Motor neuron (in vitro differentiated cells): Measurements from ENCODE around the gene UBA1. TPM values are rescaled to one million over a fixed set of nuclear protein-coding genes. Genes with fewer than 3 reads are reported as not detected.
A peak's percentile ranks its signal among the peaks of the same experiment; 100 is the strongest.

Experiments used
- ATAC-seq, 8 experiments: fragments of 200-7000 bp; cut with Tn5 transposase; replicated peaks in 6 of 8; 2 replicates each; pipeline ENCODE4 v1.8.0; 2021; ENCODE audit warnings: mild to moderate bottlenecking in 8 of 8, moderate library complexity in 8 of 8
- H3K27ac ChIP-seq, 2 donors: fragments of 250-450 bp; sonication (Bioruptor Pico); 2 replicates each; pipeline ENCODE4 v1.9.0; 2021; ENCODE audit warnings: antibody characterized with exemption in 2 of 2, mild to moderate bottlenecking in 2 of 2, moderate library complexity in 1 of 2
- H3K4me1 ChIP-seq, 2 donors: fragments of 250-450 bp; sonication (Bioruptor Pico); replicated peaks in 1 of 2; 2 replicates each; pipeline ENCODE4 v1.6.1; 2021; ENCODE audit warnings: antibody characterized with exemption in 2 of 2, mild to moderate bottlenecking in 2 of 2, moderate library complexity in 1 of 2
- H3K4me3 ChIP-seq, 5 donors: fragments of 250-450 bp; sonication (Bioruptor Pico); 2 replicates each; pipeline ENCODE4 v1.9.0; 2021; ENCODE audit warnings: antibody characterized with exemption in 5 of 5, mild to moderate bottlenecking in 5 of 5, moderate library complexity in 4 of 5
- WGBS, 10 experiments: fragments of 450-650 bp; shearing (Covaris generic); methylation state at CpG; one replicate each; pipeline ENCODE4 v1.0.0; 2022; 5-methylcytosine and 5-hydroxymethylcytosine counted together
- in situ Hi-C, 9 experiments: fragments of 400-800 bp; cut with MboI; loops; one replicate each; pipeline ENCODE4 v1.15.0; 2021; ENCODE audit warnings: low sequenced_read_pairs in 9 of 9, low pct_unique_long_range_greater_than_20kb in 2 of 9; ENCODE audit not compliant: unreplicated experiment in 9 of 9
- total RNA-seq, 8 experiments: library from RNA; unstranded; fragments of 300-600 nt; gene quantifications; 2 replicates each; pipeline versions ENCODE4 v1.2.3 to v1.2.4, GENCODE V29; 2022

Gene UBA1
- total RNA-seq = 100 to 1,000 TPM; 134 to 421 (median 190) TPM

- WGBS, 10 experiments = 0 to 11% (median 4%) methylated on average over 2 to 9 of the region's 50 CpGs; no CpG with 5 or more reads in 6 of the 10 experiments
- H3K4me1 ChIP-seq = peaks cover 25 to 26% of the 10 kb centered on the region in 2 donors
- in situ Hi-C loops = loop anchor here in 2 of 9 experiments (25.0 kb wide), 1 partner anchor 319 kb away; no protein-coding TSS in a partner anchor
Measured at GRCh38 chrX:47193475-47194193, at the start of gene UBA1. Gene UBA1, plus strand, starts transcription at chrX:47193829. Its CDS starts 4,974 bp downstream, at chrX:47198803.

GRCh38 chrX:47143894-47144625 lies 49.6 kb upstream of the UBA1 start:
- Histone ChIP-seq H3K27ac (peak overlapping the region; percentile 97 to 99), H3K4me1 (peaks cover 0 to 5% of the 10 kb centered on the region in 2 donors), H3K4me3 (peak overlapping the region; percentile 70 to 99 (median 94))
- WGBS, 10 experiments = 0 to 32% (median 18%) methylated on average over 2 to 16 of the region's 46 CpGs; no CpG with 5 or more reads in 6 of the 10 experiments
- ATAC-seq = peak in 5 of 8 experiments; percentile 0 to 5 (median 2)
- in situ Hi-C loops = no loop called here

More at GRCh38 chrX:47193475-47194193, at the start of gene UBA1:
- H3K27ac ChIP-seq = peak within 1 kb of the TSS; percentile 94 to 98
- peak; percentile 38 to 83 (median 77) for ATAC-seq
- peak within 1 kb of the TSS; percentile 75 to 95 (median 80) for H3K4me3 ChIP-seq

- Histone ChIP-seq H3K27ac (peak within 1 kb of the TSS; percentile 97 to 99), H3K4me3 (peak within 1 kb of the TSS; percentile 70 to 99 (median 94)), H3K4me1 (peaks cover 0 to 5% of the 10 kb centered on the region in 2 donors)
- ATAC-seq = peak; percentile 91 to 98 (median 96)
- WGBS, 10 experiments = 0 to 37% (median 0%) methylated on average over 3 to 13 of the region's 54 CpGs; no CpG with 5 or more reads in 6 of the 10 experiments
- in situ Hi-C loops = no loop called here
Measured at GRCh38 chrX:47144626-47145394, 48.8 kb upstream of the UBA1 start, which contains the start of the genes NDUFB11 and RBM10. Gene NDUFB11, minus strand, starts transcription at chrX:47144702. Its CDS starts 23 bp downstream, at chrX:47144679. Gene RBM10, plus strand, starts transcription at chrX:47145221. Its CDS starts 2,261 bp downstream, at chrX:47147482.

- in situ Hi-C loops = no loop called here
- Histone ChIP-seq H3K4me3 (peak overlapping the region; percentile 70 to 99 (median 94)), H3K27ac (peak overlapping the region; percentile 97 to 99), H3K4me1 (peaks cover 0 to 5% of the 10 kb centered on the region in 2 donors)
- WGBS, 10 experiments = 0 to 20% methylated on average over 2 to 3 of the region's 39 CpGs; no CpG with 5 or more reads in 8 of the 10 experiments
- ATAC-seq = peak; percentile 2 to 52 (median 45)
Measured at GRCh38 chrX:47145395-47146120, 48.1 kb upstream of the UBA1 start.

GRCh38 chrX:47146121-47146935 lies 47.3 kb upstream of the UBA1 start:
- ATAC-seq = no peak
- Histone ChIP-seq H3K27ac (peak overlapping the region in 1 of 2 donors; percentile 97), H3K4me3 (peak overlapping the region; percentile 70 to 99 (median 94)), H3K4me1 (peaks cover 0 to 5% of the 10 kb centered on the region in 2 donors)
- in situ Hi-C loops = no loop called here
- WGBS, 10 experiments = 8 to 10% methylated on average over 2 to 4 of the region's 10 CpGs; no CpG with 5 or more reads in 8 of the 10 experiments

GRCh38 chrX:47146936-47147859 lies 46.4 kb upstream of the UBA1 start:
- peaks cover 0 to 5% of the 10 kb centered on the region in 2 donors for H3K4me1 ChIP-seq
- in situ Hi-C loops = no loop called here
- peak overlapping the region; percentile 70 to 99 (median 94) for H3K4me3 ChIP-seq
- no peak for ATAC-seq
- H3K27ac ChIP-seq = no peak overlapping the region
- WGBS, 10 experiments = 40% methylated on average over 6 of the region's 12 CpGs; no CpG with 5 or more reads in 9 of the 10 experiments

- WGBS, 10 experiments = 44 to 50% methylated on average over 1 to 2 of the region's 2 CpGs; no CpG with 5 or more reads in 8 of the 10 experiments
- ATAC-seq = no peak
- no peak overlapping the region for H3K4me3 ChIP-seq
- H3K27ac ChIP-seq = no peak overlapping the region
- no peaks in the 10 kb centered on the region for H3K4me1 ChIP-seq
- in situ Hi-C loops = no loop called here
Measured at GRCh38 chrX:47148946-47149345, 44.7 kb upstream of the UBA1 start.

- in situ Hi-C loops = no loop called here
- peak in 1 of 8 experiments; percentile 79 for ATAC-seq
Measured at GRCh38 chrX:47151435-47151834, 42.2 kb upstream of the UBA1 start.

GRCh38 chrX:47156611-47157520 lies 36.8 kb upstream of the UBA1 start:
- no peak overlapping the region for H3K4me3 ChIP-seq
- in situ Hi-C loops = no loop called here
- WGBS, 10 experiments = 100% methylated on average over 1 of the region's 26 CpGs; no CpG with 5 or more reads in 9 of the 10 experiments
- no peaks in the 10 kb centered on the region for H3K4me1 ChIP-seq
- no peak overlapping the region for H3K27ac ChIP-seq
- ATAC-seq = no peak

More at GRCh38 chrX:47151435-47151834, 42.2 kb upstream of the UBA1 start:
- H3K27ac ChIP-seq = no peak overlapping the region
- no peaks in the 10 kb centered on the region for H3K4me1 ChIP-seq
- no peak overlapping the region for H3K4me3 ChIP-seq

- Histone ChIP-seq H3K4me1 (no peaks in the 10 kb centered on the region), H3K4me3 (no peak overlapping the region), H3K27ac (no peak overlapping the region)
- in situ Hi-C loops = no loop called here
- ATAC-seq = no peak
- WGBS, 10 experiments = 60% methylated on average over 1 of the region's 16 CpGs; no CpG with 5 or more reads in 9 of the 10 experiments
Measured at GRCh38 chrX:47158131-47158530, 35.5 kb upstream of the UBA1 start.
